Aorta (tissue), 5 donors: ENCODE measurements around the gene UMAD1. TPM values are rescaled to one million over a fixed set of nuclear protein-coding genes. Genes with fewer than 3 reads are reported as not detected.
A peak's percentile ranks its signal among the peaks of the same experiment; 100 is the strongest.
"Not testable (repeated sequence)": the region's sequence is repeated elsewhere in the genome, so short reads cannot be mapped to it uniquely, and the experiment has no call there.

Experiments used
- ATAC-seq: fragments of 200-7000 bp; cut with Tn5 transposase; one replicate; pipeline ENCODE4 v1.9.1; 2022; ENCODE audit warnings: moderate library complexity; ENCODE audit not compliant: low FRiP score
- DNase-seq, 2 donors: peaks; one replicate each; pipeline ENCODE4 v3.0.0-alpha.2; 2020
- H3K27ac ChIP-seq, 2 donors: one replicate each; pipeline ENCODE4 v1.5.1; 2013; ENCODE audit warnings: low read length in 2 of 2, mild to moderate bottlenecking in 2 of 2, moderate library complexity in 2 of 2, control low read depth in 1 of 2, inconsistent platforms in 1 of 2, low read depth in 1 of 2
- H3K27me3 ChIP-seq, 2 donors: one replicate each; pipeline ENCODE4 v1.6.1; 2013; ENCODE audit warnings: control low read depth in 1 of 2, low read length in 1 of 2, mild to moderate bottlenecking in 1 of 2, moderate library complexity in 1 of 2; ENCODE audit not compliant: insufficient read depth in 2 of 2, control insufficient read depth in 1 of 2
- H3K36me3 ChIP-seq, 2 donors: one replicate each; pipeline ENCODE4 v1.6.1; 2013; ENCODE audit warnings: control low read depth in 1 of 2, low read length in 1 of 2, mild to moderate bottlenecking in 1 of 2; ENCODE audit not compliant: insufficient read depth in 2 of 2, control insufficient read depth in 1 of 2
- H3K4me1 ChIP-seq, 2 donors: one replicate each; pipeline ENCODE4 v1.6.1; 2013; ENCODE audit warnings: low read length in 2 of 2, control low read depth in 1 of 2, mild to moderate bottlenecking in 1 of 2, moderate library complexity in 1 of 2; ENCODE audit not compliant: insufficient read depth in 2 of 2, control insufficient read depth in 1 of 2
- H3K4me3 ChIP-seq, 2 donors: one replicate each; pipeline ENCODE4 v1.5.1; 2013; ENCODE audit warnings: low read length in 2 of 2, control low read depth in 1 of 2, mild to moderate bottlenecking in 1 of 2
- H3K9me3 ChIP-seq: one replicate; pipeline ENCODE4 v1.6.1; 2013; ENCODE audit warnings: mild to moderate bottlenecking, low read length; ENCODE audit not compliant: control insufficient read depth
- WGBS, 2 donors: extraction: QIAGEN DNeasy Blood & Tissue Kit; methylation state at CpG; one replicate each; pipeline ENCODE4 v1.1.7; 2013; 5-methylcytosine and 5-hydroxymethylcytosine counted together
- intact Hi-C, 2 donors: fragments of 100-400 bp; cut with DNase I; formaldehyde crosslinking; loops; one replicate each; pipeline versions ENCODE4 v1.14.2 to v1.15.0; 2022
- polyA plus RNA-seq, 2 donors: library from polyadenylated mRNA; stranded (reverse); fragments of 200-250 nt; gene quantifications; one replicate each; pipeline ENCODE4 v1.2.3, GENCODE V29; 2013
- total RNA-seq, 2 donors: library from RNA; stranded (reverse); fragmentation: NEBNext Ultra II Directional; extraction: Animal tissue kit (Norgen Biotek cat#: 25700); gene quantifications; one replicate each; pipeline ENCODE4 v1.2.1, GENCODE V29; 2021
- donor health status: healthy with polysubstance abuse.
- donor health status: Bipolar disorder and iron deficiency.
- donor health status: DM: no; HTN: no; CAD: no.
- donor health status: DM: no; HTN: no; CAD: no.
- donor health status: DM: yes; HTN: yes; CAD: no.

UMAD1 gene
- total and polyA plus RNA-seq, 4 donors: 11.8 to 18.9 (median 15.5) TPM

DNA sequence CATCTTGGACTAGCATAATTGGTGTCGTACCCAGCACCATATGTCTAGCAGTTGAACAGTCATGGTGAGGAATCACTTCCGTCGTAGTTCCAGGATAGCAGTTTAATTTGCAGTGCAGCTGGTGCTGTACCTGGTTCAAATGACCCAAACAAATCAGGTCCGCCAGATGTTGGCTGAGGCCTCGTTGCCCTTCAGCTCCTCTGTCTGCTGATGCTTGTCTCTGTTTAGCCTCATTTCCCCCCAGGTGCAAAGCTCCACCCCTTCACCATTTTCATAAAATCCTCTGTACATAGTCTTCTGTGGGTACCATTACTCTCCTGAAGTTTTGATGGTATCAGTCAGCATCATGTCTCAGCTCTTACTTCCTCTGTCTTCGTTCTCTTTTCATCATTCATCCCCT lies 35.1 kb downstream of the UMAD1 start:
- ATAC-seq (no peak), DNase-seq (no peak)
- 81 to 84% methylated on average over 6 of the region's 6 CpGs for WGBS, 2 donors
- Histone ChIP-seq H3K4me1 (no peaks in the 10 kb centered on the region), H3K36me3 (no peaks in the 10 kb centered on the region), H3K27me3 (no peaks in the 10 kb centered on the region), H3K27ac (peak overlapping the region in 1 of 2 donors; percentile 43), H3K9me3 (no peaks in the 10 kb centered on the region), H3K4me3 (no peak overlapping the region)
- intact Hi-C loops: no loop called here

DNA sequence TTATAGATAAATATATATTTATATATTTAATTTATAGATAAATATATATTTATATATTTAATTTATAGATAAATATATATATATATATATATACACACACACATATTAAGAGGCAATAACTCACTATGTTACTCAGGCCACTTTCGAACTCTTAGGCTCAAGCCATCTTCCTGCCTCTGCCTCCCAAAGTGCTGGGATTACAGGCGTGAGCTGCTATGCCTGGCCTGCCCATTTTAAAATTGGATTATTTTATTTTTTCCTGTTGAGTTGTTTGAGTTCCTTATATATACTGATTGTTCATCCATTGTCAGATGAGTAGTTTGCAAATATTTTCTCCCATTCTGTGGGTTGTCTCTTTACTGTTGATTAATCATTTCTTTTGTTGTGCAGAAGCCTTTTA lies 39.1 kb downstream of the UMAD1 start:
- not testable (repeated sequence) for H3K36me3 ChIP-seq, H3K4me1 ChIP-seq, H3K27me3 ChIP-seq, ATAC-seq, H3K9me3 ChIP-seq, H3K27ac ChIP-seq, H3K4me3 ChIP-seq, DNase-seq
- WGBS, 2 donors: 98 to 100% methylated on average over 2 of the region's 2 CpGs
- intact Hi-C loops: loop anchor here (5.0 to 10.0 kb wide), 3 partner anchors 83 to 513 kb away; partner anchors contain the start of gene GLCCI1 (in 1 of the 2)

DNA sequence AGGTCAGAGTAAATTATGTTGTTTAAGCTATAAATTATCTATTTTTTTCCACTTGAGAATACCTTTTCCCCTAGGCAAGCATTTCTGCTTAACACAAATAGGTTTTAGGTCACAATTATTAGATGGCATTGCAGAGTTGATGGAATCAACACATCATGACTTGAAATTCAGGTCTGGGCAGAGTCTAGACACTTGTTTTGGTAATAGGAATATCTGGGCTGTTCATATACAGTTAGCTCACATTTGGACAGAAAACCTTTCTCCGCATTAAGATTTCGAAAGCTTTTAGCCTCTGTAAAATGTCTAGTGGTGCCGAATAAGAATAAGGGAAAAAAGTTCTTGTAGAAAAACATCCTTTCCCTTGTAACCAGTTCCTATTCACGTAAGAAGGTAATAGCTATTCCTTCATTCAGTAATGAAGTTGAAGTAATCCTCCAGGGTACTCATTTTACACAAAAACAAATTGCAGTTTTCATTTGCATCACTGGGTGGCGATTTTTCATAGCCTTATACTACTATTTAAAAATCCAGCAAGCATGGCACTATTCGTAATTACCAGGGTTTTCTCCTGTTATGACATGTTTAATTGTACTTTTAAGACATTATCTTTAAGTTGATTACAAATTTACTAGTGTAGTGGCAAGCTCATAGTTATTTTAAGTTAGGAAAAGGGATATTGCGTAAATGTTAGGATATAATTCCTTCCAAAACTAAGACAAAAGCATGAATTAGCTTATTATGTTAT lies 40.8 kb downstream of the UMAD1 start:
- Histone ChIP-seq H3K27ac (no peak overlapping the region), H3K36me3 (no peaks in the 10 kb centered on the region), H3K27me3 (no peaks in the 10 kb centered on the region), H3K4me1 (no peaks in the 10 kb centered on the region), H3K4me3 (peak overlapping the region; percentile 20 to 64), H3K9me3 (no peaks in the 10 kb centered on the region)
- DNase-seq (no peak), ATAC-seq (peak; percentile 85)
- intact Hi-C loops: loop anchor here (5.0 to 10.0 kb wide), 3 partner anchors 81 to 511 kb away; partner anchors contain the start of gene GLCCI1 (in 1 of the 2)
- 21 to 22% methylated on average over 7 of the region's 7 CpGs for WGBS, 2 donors

DNA sequence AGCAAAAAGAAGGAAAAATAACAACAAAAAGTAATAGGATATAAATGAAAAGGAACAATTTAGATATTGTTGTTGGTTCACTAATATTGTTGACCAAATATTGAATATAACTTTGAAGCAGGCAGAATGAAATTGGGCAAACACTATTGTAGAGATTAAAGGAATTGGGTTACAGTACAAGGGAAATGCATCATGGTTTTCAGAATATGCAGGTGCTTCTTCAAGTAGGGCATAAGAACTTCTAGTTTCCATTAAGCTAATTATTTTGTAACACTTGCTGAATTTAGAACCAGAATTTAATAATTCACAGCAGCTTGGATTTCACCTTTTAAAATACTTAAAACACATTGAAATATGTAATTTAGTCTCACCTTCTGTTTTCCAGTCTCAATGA lies 41.4 kb downstream of the UMAD1 start:
- Histone ChIP-seq H3K27ac (no peak overlapping the region), H3K27me3 (no peaks in the 10 kb centered on the region), H3K4me1 (no peaks in the 10 kb centered on the region), H3K4me3 (no peak overlapping the region), H3K36me3 (no peaks in the 10 kb centered on the region), H3K9me3 (no peaks in the 10 kb centered on the region)
- intact Hi-C loops: loop anchor here (5.0 to 10.0 kb wide), 3 partner anchors 80 to 510 kb away; partner anchors contain the start of gene GLCCI1 (in 1 of the 2)
- DNase-seq (no peak), ATAC-seq (no peak)

DNA sequence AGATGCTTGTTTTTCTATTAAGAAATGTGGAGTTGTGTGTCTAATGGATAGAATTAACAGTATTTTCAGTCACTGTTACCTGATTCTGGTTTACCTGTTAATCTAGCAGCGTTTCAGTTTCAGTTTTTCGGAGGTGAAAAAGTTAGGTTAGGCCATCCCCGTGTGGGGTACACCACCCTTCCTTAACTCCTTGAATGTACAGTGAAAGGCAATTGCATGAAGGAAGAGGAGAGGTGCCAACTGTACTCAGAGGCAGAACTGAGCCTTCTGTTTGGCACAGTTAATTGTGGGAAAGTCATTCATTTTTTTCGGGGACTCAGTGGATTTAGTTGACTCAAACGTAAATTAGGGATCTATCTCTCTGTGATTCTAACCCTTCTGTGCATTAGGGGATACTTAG lies 42.3 kb downstream of the UMAD1 start:
- 58 to 60% methylated on average over 5 of the region's 5 CpGs for WGBS, 2 donors
- no peaks in the 10 kb centered on the region for H3K27me3 ChIP-seq
- no peaks in the 10 kb centered on the region for H3K9me3 ChIP-seq
- H3K4me1 ChIP-seq: peaks cover 2 to 3% of the 10 kb centered on the region in 2 donors
- intact Hi-C loops: loop anchor here (5.0 to 10.0 kb wide), 3 partner anchors 79 to 509 kb away; partner anchors contain the start of gene GLCCI1 (in 1 of the 2)
- DNase-seq (no peak), ATAC-seq (no peak)
- H3K4me3 ChIP-seq: no peak overlapping the region
- H3K36me3 ChIP-seq: no peaks in the 10 kb centered on the region
- no peak overlapping the region for H3K27ac ChIP-seq

DNA sequence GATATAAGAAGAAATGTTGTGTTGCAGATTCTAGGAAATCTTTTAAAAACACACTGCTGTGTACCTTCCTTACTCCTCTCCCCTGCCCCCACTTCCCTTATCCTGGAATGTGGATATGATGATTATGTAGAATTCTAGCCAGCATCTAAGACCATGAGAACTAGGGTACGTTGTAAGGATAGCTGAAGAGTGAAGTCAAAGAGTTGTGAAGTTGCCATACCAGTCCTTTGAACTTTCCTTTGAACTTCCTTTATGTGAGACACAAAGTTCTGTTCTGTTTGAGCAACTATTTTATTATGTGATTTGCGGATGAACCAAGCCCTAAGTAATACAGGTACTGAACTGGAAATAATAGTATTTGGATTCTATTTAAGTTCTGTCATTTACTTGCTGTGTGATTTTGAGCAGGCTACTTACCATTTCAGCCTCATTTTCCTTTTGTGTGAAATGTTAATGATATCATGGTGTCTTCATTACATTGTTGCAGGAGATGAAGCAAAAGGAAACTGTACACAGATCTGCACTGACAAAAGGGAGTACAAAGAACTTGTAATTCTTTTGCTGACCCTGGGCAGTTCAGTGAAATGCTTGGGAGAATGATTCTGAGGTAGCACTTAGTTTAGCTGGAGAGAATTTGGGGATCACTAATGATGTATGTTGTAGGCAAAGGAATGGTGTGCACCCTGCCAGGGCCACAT lies 46.4 kb downstream of the UMAD1 start:
- Histone ChIP-seq H3K36me3 (no peaks in the 10 kb centered on the region), H3K4me3 (no peak overlapping the region), H3K27ac (peak overlapping the region in 1 of 2 donors; percentile 44), H3K9me3 (no peaks in the 10 kb centered on the region), H3K4me1 (peaks cover 3 to 5% of the 10 kb centered on the region in 2 donors), H3K27me3 (no peaks in the 10 kb centered on the region)
- DNase-seq (no peak), ATAC-seq (no peak)
- 40 to 41% methylated on average over 2 of the region's 2 CpGs for WGBS, 2 donors
- intact Hi-C loops: loop anchor here (5.0 to 10.0 kb wide), 2 partner anchors 70 to 278 kb away; partner anchors contain the start of gene GLCCI1 (in 1 of the 2)

DNA sequence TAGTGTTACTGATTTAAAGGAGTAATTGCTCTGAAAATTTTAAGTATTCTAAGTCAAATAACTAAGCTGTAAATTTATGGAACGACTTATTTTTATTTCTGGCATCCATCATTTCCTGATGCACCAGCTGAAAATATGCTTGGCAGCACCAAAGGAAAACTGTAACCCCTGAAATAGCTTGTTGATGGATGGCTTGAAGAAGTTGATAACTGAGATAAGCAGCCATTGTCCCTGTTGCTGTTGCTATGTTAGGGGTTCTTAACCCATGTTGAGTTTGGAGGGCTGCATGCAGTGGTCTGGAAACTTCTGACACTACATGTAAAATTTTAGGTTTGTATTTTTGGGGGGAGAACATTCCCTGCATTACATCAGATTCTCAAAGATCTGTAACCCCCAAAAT lies 47.2 kb downstream of the UMAD1 start:
- ATAC-seq: no peak
- Histone ChIP-seq H3K27ac (peak overlapping the region; percentile 14 to 40), H3K4me1 (peaks cover 3 to 5% of the 10 kb centered on the region in 2 donors), H3K4me3 (peak overlapping the region; percentile 30 to 72), H3K9me3 (no peaks in the 10 kb centered on the region), H3K27me3 (no peaks in the 10 kb centered on the region), H3K36me3 (no peaks in the 10 kb centered on the region)
- intact Hi-C loops: loop anchor here (5.0 to 10.0 kb wide), 2 partner anchors 70 to 277 kb away; partner anchors contain the start of gene GLCCI1 (in 1 of the 2)
- no peak for DNase-seq
- WGBS, 2 donors: 0 to 6% methylated on average over 1 of the region's 1 CpG

DNA sequence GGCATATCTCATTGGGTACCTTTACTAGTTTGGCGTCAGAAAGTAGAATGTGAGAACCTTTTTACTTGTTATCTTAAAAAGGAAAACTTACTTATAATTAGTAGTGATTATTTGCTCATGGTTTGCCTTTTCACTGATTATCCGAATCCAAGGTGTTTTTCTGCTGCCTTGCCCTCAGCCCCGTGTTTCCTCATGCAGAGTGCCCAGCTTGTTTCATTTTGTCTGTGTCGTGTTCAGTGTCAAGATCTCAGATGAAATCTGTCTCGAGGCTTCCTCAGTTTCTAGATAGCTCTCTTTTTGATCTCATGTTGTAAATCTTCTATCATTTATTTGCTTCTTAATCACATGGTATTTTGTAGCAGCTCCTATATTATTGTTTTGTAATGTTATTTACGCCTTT lies 47.8 kb downstream of the UMAD1 start:
- Histone ChIP-seq H3K36me3 (no peaks in the 10 kb centered on the region), H3K27me3 (no peaks in the 10 kb centered on the region), H3K4me3 (peak overlapping the region; percentile 30 to 72), H3K27ac (peak overlapping the region in 1 of 2 donors; percentile 14), H3K4me1 (peaks cover 3 to 5% of the 10 kb centered on the region in 2 donors), H3K9me3 (no peaks in the 10 kb centered on the region)
- DNase-seq (no peak), ATAC-seq (no peak)
- intact Hi-C loops: loop anchor here (5.0 to 10.0 kb wide), 2 partner anchors 69 to 276 kb away; partner anchors contain the start of gene GLCCI1 (in 1 of the 2)
- 23 to 31% methylated on average over 6 of the region's 6 CpGs for WGBS, 2 donors
